HEK293 (cell line): ENCODE measurements around the gene S100A12.

Source experiments
- CTCF ChIA-PET: fragments of 350-600 bp; formaldehyde crosslinking; extraction: SDS; loops from one replicate; lab custom pipeline; 2021; ENCODE audit warnings: antibody characterized with exemption; lab: Yijun Ruan, JAX
- POLR2A ChIA-PET: fragments of 300-600 bp; formaldehyde crosslinking; extraction: SDS; loops from one replicate; lab custom pipeline; 2020; ENCODE audit warnings: antibody characterized with exemption, inconsistent platforms; lab: Yijun Ruan, JAX
- H3K27ac ChIP-seq: fragments of 200-500 bp; sonication (Bioruptor generic); 2 replicates; pipeline ENCODE4 v1.5.1; 2014; ENCODE audit warnings: low read depth, low read length, control low read depth, inconsistent platforms; ENCODE audit errors: extremely low read depth
- H3K36me3 ChIP-seq, 2 experiments: fragments of 200-500 bp in 1 of 2; sonication (Bioruptor generic) in 1 of 2; 1 replicate in 1 of 2; 2 replicates in 1 of 2; pipeline ENCODE4 v1.5.1; 2014 to 2017; ENCODE audit warnings: inconsistent platforms in 2 of 2, low read length in 2 of 2; ENCODE audit not compliant: control insufficient read depth in 2 of 2, insufficient read depth in 1 of 2
- H3K4me1 ChIP-seq: fragments of 200-500 bp; sonication (Bioruptor generic); 2 replicates; pipeline ENCODE4 v1.5.1; 2014; ENCODE audit warnings: mild to moderate bottlenecking, low read length, inconsistent platforms; ENCODE audit not compliant: control insufficient read depth, insufficient read depth
- H3K4me3 ChIP-seq: 2 replicates; pipeline ENCODE4 v1.5.1; 2011; ENCODE audit warnings: low read depth, mild to moderate bottlenecking, control low read depth, low read length, moderate library complexity
- H3K9me3 ChIP-seq: fragments of 200-500 bp; sonication (Bioruptor generic); 2 replicates; pipeline ENCODE4 v1.5.1; 2014; ENCODE audit warnings: low read depth, low read length, inconsistent platforms; ENCODE audit not compliant: control insufficient read depth, insufficient read depth
- SCRT2 ChIP-seq: fragments of 450-650 bp; formaldehyde crosslinking; IDR thresholded peaks from 2 replicates; pipeline ENCODE4 v1.5.1; 2016; ENCODE audit warnings: missing biosample characterization, missing genetic modification characterization
- TCF7L2 ChIP-seq: IDR thresholded peaks from 2 replicates; pipeline ENCODE4 v1.6.1; 2011; ENCODE audit warnings: low read depth, mild to moderate bottlenecking, inconsistent platforms, low read length, moderate library complexity, borderline replicate concordance
- TSHZ1 ChIP-seq: fragments of 450-650 bp; formaldehyde crosslinking; IDR thresholded peaks from 2 replicates; pipeline ENCODE4 v1.5.1; 2016; ENCODE audit warnings: missing biosample characterization, missing genetic modification characterization, borderline replicate concordance
- ZBTB49 ChIP-seq: fragments of 450-650 bp; formaldehyde crosslinking; IDR thresholded peaks from 2 replicates; pipeline ENCODE4 v1.5.1; 2016; ENCODE audit warnings: missing biosample characterization, missing genetic modification characterization, low read depth
- ZBTB8A ChIP-seq: fragments of 450-650 bp; formaldehyde crosslinking; IDR thresholded peaks from 2 replicates; pipeline ENCODE4 v1.5.1; 2016; ENCODE audit warnings: missing biosample characterization, missing genetic modification characterization
- ZNF155 ChIP-seq: fragments of 450-650 bp; formaldehyde crosslinking; IDR thresholded peaks from 2 replicates; pipeline ENCODE4 v1.5.1; 2016; ENCODE audit warnings: missing biosample characterization, missing genetic modification characterization
- ZNF292 ChIP-seq: fragments of 450-650 bp; formaldehyde crosslinking; IDR thresholded peaks from 2 replicates; pipeline ENCODE4 v1.5.1; 2016; ENCODE audit warnings: low read depth, missing biosample characterization, missing genetic modification characterization, borderline replicate concordance
- ZNF302 ChIP-seq: fragments of 450-650 bp; formaldehyde crosslinking; IDR thresholded peaks from 2 replicates; pipeline ENCODE4 v1.5.1; 2016; ENCODE audit warnings: missing biosample characterization, missing genetic modification characterization, low read depth
- ZNF629 ChIP-seq: fragments of 450-650 bp; formaldehyde crosslinking; IDR thresholded peaks from 2 replicates; pipeline ENCODE4 v1.5.1; 2017; ENCODE audit warnings: missing biosample characterization, missing genetic modification characterization
- ZNF777 ChIP-seq: fragments of 450-650 bp; formaldehyde crosslinking; IDR thresholded peaks from 2 replicates; pipeline ENCODE4 v1.5.1; 2017; ENCODE audit warnings: missing biosample characterization, missing genetic modification characterization, borderline replicate concordance
- ZNF785 ChIP-seq: fragments of 450-650 bp; formaldehyde crosslinking; IDR thresholded peaks from 2 replicates; pipeline ENCODE4 v1.5.1; 2016; ENCODE audit warnings: missing biosample characterization, missing genetic modification characterization
- ZNF843 ChIP-seq: fragments of 450-650 bp; formaldehyde crosslinking; IDR thresholded peaks from 2 replicates; pipeline ENCODE4 v1.5.1; 2016; ENCODE audit warnings: missing biosample characterization, missing genetic modification characterization
- ZSCAN23 ChIP-seq: fragments of 450-650 bp; formaldehyde crosslinking; IDR thresholded peaks from 2 replicates; pipeline ENCODE4 v1.5.1; 2016; ENCODE audit warnings: missing biosample characterization, missing genetic modification characterization
- ZXDB ChIP-seq: fragments of 450-650 bp; formaldehyde crosslinking; IDR thresholded peaks from 2 replicates; pipeline ENCODE4 v1.5.1; 2016; ENCODE audit warnings: missing biosample characterization, missing genetic modification characterization
- TF ChIP-seq, protein P1 (sequence below): fragments of 450-650 bp; formaldehyde crosslinking; IDR thresholded peaks from 2 replicates; pipeline ENCODE4 v1.5.1; 2017; ENCODE audit warnings: missing biosample characterization, missing genetic modification characterization
- TF ChIP-seq, protein P2 (sequence below): fragments of 450-650 bp; formaldehyde crosslinking; IDR thresholded peaks from 2 replicates; pipeline ENCODE4 v1.5.0; 2017; ENCODE audit warnings: missing biosample characterization, missing genetic modification characterization, borderline replicate concordance
- TF ChIP-seq, protein P3 (sequence below): fragments of 450-650 bp; formaldehyde crosslinking; IDR thresholded peaks from 2 replicates; pipeline ENCODE4 v1.5.1; 2016; ENCODE audit warnings: missing biosample characterization, missing genetic modification characterization, borderline replicate concordance

Gene S100A12

GRCh38 chr1:153365696-153366095 lies 9.7 kb downstream of the S100A12 start:
- Histone ChIP-seq H3K4me3 (no peak overlapping the region), H3K9me3 (no peaks in the 10 kb centered on the region), H3K4me1 (no peaks in the 10 kb centered on the region), H3K27ac (no peak overlapping the region), H3K36me3 (no peaks in the 10 kb centered on the region)
- ChIA-PET CTCF (interaction anchor here (1.1 to 4.6 kb wide), 2 partner anchors 13 to 129 kb away, joined by 4 to 23 read pairs; no protein-coding TSS in a partner anchor), POLR2A (no interaction called here)
- TF ChIP-seq, protein P1, sequence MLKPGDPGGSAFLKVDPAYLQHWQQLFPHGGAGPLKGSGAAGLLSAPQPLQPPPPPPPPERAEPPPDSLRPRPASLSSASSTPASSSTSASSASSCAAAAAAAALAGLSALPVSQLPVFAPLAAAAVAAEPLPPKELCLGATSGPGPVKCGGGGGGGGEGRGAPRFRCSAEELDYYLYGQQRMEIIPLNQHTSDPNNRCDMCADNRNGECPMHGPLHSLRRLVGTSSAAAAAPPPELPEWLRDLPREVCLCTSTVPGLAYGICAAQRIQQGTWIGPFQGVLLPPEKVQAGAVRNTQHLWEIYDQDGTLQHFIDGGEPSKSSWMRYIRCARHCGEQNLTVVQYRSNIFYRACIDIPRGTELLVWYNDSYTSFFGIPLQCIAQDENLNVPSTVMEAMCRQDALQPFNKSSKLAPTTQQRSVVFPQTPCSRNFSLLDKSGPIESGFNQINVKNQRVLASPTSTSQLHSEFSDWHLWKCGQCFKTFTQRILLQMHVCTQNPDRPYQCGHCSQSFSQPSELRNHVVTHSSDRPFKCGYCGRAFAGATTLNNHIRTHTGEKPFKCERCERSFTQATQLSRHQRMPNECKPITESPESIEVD (tag by site-specific recombination): no peak
- TF ChIP-seq ZNF785: no peak
- TF ChIP-seq TSHZ1: no peak
- TF ChIP-seq ZBTB8A (tag by site-specific recombination): no peak
- TF ChIP-seq ZBTB49 (tag by site-specific recombination): no peak
- no peak for TF ChIP-seq ZNF843 (tag by site-specific recombination)
- TF ChIP-seq, protein P2, sequence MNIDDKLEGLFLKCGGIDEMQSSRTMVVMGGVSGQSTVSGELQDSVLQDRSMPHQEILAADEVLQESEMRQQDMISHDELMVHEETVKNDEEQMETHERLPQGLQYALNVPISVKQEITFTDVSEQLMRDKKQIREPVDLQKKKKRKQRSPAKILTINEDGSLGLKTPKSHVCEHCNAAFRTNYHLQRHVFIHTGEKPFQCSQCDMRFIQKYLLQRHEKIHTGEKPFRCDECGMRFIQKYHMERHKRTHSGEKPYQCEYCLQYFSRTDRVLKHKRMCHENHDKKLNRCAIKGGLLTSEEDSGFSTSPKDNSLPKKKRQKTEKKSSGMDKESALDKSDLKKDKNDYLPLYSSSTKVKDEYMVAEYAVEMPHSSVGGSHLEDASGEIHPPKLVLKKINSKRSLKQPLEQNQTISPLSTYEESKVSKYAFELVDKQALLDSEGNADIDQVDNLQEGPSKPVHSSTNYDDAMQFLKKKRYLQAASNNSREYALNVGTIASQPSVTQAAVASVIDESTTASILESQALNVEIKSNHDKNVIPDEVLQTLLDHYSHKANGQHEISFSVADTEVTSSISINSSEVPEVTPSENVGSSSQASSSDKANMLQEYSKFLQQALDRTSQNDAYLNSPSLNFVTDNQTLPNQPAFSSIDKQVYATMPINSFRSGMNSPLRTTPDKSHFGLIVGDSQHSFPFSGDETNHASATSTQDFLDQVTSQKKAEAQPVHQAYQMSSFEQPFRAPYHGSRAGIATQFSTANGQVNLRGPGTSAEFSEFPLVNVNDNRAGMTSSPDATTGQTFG (tag by site-specific recombination): no peak
- TF ChIP-seq ZSCAN23 (tag by site-specific recombination): no peak
- TF ChIP-seq ZNF302 (tag by site-specific recombination): no peak
- no peak for TF ChIP-seq ZXDB (tag by site-specific recombination)
- TF ChIP-seq ZNF777 (tag by site-specific recombination): no peak

GRCh38 chr1:153364766-153365666 lies 10.4 kb downstream of the S100A12 start:
- no peaks in the 10 kb centered on the region for H3K4me1 ChIP-seq
- ChIA-PET CTCF (interaction anchor here (0.6 to 4.6 kb wide), 3 partner anchors 12 to 129 kb away, joined by 3 to 23 read pairs (median 4); no protein-coding TSS in a partner anchor), POLR2A (no interaction called here)
- no peaks in the 10 kb centered on the region for H3K9me3 ChIP-seq
- H3K36me3 ChIP-seq: no peaks in the 10 kb centered on the region
- H3K4me3 ChIP-seq: no peak overlapping the region
- H3K27ac ChIP-seq: no peak overlapping the region
- TF ChIP-seq ZNF292 (tag by site-specific recombination): no peak
- TF ChIP-seq TCF7L2: no peak
- no peak for TF ChIP-seq SCRT2 (tag by site-specific recombination)
- TF ChIP-seq, protein P3, sequence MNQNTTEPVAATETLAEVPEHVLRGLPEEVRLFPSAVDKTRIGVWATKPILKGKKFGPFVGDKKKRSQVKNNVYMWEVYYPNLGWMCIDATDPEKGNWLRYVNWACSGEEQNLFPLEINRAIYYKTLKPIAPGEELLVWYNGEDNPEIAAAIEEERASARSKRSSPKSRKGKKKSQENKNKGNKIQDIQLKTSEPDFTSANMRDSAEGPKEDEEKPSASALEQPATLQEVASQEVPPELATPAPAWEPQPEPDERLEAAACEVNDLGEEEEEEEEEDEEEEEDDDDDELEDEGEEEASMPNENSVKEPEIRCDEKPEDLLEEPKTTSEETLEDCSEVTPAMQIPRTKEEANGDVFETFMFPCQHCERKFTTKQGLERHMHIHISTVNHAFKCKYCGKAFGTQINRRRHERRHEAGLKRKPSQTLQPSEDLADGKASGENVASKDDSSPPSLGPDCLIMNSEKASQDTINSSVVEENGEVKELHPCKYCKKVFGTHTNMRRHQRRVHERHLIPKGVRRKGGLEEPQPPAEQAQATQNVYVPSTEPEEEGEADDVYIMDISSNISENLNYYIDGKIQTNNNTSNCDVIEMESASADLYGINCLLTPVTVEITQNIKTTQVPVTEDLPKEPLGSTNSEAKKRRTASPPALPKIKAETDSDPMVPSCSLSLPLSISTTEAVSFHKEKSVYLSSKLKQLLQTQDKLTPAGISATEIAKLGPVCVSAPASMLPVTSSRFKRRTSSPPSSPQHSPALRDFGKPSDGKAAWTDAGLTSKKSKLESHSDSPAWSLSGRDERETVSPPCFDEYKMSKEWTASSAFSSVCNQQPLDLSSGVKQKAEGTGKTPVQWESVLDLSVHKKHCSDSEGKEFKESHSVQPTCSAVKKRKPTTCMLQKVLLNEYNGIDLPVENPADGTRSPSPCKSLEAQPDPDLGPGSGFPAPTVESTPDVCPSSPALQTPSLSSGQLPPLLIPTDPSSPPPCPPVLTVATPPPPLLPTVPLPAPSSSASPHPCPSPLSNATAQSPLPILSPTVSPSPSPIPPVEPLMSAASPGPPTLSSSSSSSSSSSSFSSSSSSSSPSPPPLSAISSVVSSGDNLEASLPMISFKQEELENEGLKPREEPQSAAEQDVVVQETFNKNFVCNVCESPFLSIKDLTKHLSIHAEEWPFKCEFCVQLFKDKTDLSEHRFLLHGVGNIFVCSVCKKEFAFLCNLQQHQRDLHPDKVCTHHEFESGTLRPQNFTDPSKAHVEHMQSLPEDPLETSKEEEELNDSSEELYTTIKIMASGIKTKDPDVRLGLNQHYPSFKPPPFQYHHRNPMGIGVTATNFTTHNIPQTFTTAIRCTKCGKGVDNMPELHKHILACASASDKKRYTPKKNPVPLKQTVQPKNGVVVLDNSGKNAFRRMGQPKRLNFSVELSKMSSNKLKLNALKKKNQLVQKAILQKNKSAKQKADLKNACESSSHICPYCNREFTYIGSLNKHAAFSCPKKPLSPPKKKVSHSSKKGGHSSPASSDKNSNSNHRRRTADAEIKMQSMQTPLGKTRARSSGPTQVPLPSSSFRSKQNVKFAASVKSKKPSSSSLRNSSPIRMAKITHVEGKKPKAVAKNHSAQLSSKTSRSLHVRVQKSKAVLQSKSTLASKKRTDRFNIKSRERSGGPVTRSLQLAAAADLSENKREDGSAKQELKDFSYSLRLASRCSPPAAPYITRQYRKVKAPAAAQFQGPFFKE: no peak
- TF ChIP-seq ZNF155: no peak
- TF ChIP-seq ZNF629 (tag by site-specific recombination): no peak
